Activated naive CD8-positive, alpha-beta T cell treated with anti-CD3 and anti-CD28 coated beads, Interleukin-2, amount 50 U/mL, for 16 hours (primary cell): ENCODE data around the gene KIAA1210.
A peak's percentile ranks its signal among the peaks of the same experiment; 100 is the strongest.

Experiments
- DNase-seq: peaks from one replicate; pipeline ENCODE4 v3.0.0-alpha.2; 2020; ENCODE audit warnings: low read depth, low spot score

Gene KIAA1210

GRCh38 chrX:119127650-119128049, at the start of gene KIAA1210:
Gene KIAA1210 (minus strand): TSS chrX:119127812. CDS start chrX:119123642, 4,170 bp downstream.
- no peak for DNase-seq

GRCh38 chrX:119177278-119177677, 49.7 kb upstream of the KIAA1210 start:
- no peak for DNase-seq

GRCh38 chrX:119174900-119175299, 47.3 kb upstream of the KIAA1210 start:
- no peak for DNase-seq

GRCh38 chrX:119168104-119168503, 40.5 kb upstream of the KIAA1210 start:
- no peak for DNase-seq

- no peak for DNase-seq
Measured at GRCh38 chrX:119158226-119158625, 30.6 kb upstream of the KIAA1210 start.

GRCh38 chrX:119156241-119156640, 28.6 kb upstream of the KIAA1210 start:
- no peak for DNase-seq

GRCh38 chrX:119155416-119156035, 27.9 kb upstream of the KIAA1210 start:
- DNase-seq, result no peak

- no peak for DNase-seq
Measured at GRCh38 chrX:119151051-119151380, 23.4 kb upstream of the KIAA1210 start.

GRCh38 chrX:119150163-119151050, 22.8 kb upstream of the KIAA1210 start:
- no peak for DNase-seq

GRCh38 chrX:119147486-119147885, 19.9 kb upstream of the KIAA1210 start:
- no peak for DNase-seq

GRCh38 chrX:119145241-119145653, 17.6 kb upstream of the KIAA1210 start:
- DNase-seq, result no peak

- no peak for DNase-seq
Measured at GRCh38 chrX:119134466-119134865, 6.9 kb upstream of the KIAA1210 start.

GRCh38 chrX:119132961-119133360, 5.3 kb upstream of the KIAA1210 start:
- DNase-seq, result no peak

GRCh38 chrX:119132316-119132715, 4.7 kb upstream of the KIAA1210 start:
- DNase-seq, result no peak

- DNase-seq, result no peak
Measured at GRCh38 chrX:119130911-119131310, 3.3 kb upstream of the KIAA1210 start.

- DNase-seq, result no peak
Measured at GRCh38 chrX:119121341-119121740, 6.3 kb downstream of the KIAA1210 start.

GRCh38 chrX:119118780-119119395, 8.7 kb downstream of the KIAA1210 start:
- DNase-seq, result peak; percentile 30

GRCh38 chrX:119107206-119107605, 20.4 kb downstream of the KIAA1210 start:
- no peak for DNase-seq

- no peak for DNase-seq
Measured at GRCh38 chrX:119105826-119106225, 21.8 kb downstream of the KIAA1210 start.

- no peak for DNase-seq
Measured at GRCh38 chrX:119101168-119101567, 26.4 kb downstream of the KIAA1210 start.

- no peak for DNase-seq
Measured at GRCh38 chrX:119095936-119096335, 31.7 kb downstream of the KIAA1210 start.

- no peak for DNase-seq
Measured at GRCh38 chrX:119094819-119095218, 32.8 kb downstream of the KIAA1210 start.
